GM21619 (cell line): Measurements from ENCODE around the gene SLC46A2.

Source experiments
- ATAC-seq: cut with Tn5 transposase; IDR thresholded peaks from one replicate; pipeline ENCODE4 v1.9.1; 2021; ENCODE audit not compliant: unreplicated experiment

SLC46A2 gene, protein sequence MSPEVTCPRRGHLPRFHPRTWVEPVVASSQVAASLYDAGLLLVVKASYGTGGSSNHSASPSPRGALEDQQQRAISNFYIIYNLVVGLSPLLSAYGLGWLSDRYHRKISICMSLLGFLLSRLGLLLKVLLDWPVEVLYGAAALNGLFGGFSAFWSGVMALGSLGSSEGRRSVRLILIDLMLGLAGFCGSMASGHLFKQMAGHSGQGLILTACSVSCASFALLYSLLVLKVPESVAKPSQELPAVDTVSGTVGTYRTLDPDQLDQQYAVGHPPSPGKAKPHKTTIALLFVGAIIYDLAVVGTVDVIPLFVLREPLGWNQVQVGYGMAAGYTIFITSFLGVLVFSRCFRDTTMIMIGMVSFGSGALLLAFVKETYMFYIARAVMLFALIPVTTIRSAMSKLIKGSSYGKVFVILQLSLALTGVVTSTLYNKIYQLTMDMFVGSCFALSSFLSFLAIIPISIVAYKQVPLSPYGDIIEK

DNA sequence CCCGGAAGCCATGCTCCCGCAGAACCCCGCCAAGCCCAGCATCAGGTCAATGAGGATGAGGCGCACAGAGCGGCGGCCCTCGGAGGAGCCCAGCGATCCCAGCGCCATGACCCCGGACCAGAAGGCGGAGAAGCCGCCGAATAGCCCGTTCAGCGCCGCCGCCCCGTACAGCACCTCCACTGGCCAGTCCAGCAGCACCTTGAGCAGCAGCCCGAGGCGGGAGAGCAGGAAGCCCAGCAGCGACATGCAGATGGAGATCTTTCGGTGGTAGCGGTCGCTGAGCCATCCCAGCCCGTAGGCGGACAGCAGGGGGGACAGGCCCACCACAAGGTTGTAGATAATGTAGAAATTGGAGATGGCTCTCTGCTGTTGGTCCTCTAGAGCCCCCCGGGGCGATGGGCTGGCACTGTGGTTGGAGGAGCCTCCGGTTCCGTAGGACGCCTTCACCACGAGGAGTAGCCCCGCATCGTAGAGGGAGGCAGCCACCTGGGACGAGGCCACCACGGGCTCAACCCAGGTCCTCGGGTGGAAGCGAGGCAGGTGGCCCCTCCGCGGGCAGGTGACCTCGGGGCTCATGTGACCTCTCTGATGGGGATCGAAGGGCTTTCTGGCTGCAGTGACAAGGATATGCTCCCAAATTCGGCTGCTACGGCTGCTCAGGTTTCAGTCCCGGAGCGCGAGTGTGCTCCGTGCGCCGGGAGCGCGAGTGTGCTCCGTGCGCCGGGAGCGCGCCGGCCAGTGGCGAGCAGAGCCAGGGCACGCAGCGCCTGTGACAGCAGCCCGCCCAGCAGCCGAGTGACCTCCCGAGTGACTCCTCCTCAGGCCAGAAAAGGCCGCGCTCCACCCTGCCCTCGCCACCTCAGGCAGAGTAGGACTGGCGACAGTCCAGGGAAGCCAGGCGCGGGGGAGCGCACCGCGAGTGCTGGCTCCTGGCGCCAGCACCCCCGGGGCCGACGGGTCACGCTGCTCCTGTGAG is at the start of gene SLC46A2:
TSS of gene SLC46A2 (minus strand) at position 771 of the 976 bp plus-strand sequence. CDS start at position 576, 195 bp downstream.
- ATAC-seq = no peak

- ATAC-seq = no peak
Observed at GRCh38 chr9:112939418-112939817, 48.7 kb upstream of the SLC46A2 start.

DNA sequence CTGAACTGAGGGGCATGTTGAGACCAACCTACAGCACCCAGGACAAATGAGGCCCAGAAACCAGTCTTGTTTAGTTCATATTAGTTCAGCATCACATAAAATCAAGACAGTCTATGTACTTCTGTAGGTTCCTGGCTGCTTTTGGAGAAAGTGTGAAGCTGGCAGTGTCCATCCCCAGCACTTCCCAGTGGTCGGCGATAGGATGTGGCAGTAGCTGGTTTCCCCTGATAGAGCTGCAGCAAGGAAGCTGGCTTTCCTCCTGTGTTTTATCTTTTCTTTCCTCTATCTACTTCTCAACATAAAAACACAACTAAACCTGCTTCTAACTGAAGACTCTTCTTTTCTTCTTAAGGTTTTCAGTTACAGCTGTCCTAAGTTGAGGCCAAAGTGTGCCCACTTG is 43.0 kb upstream of the SLC46A2 start:
- no peak for ATAC-seq

GRCh38 chr9:112925058-112925641 is 34.5 kb upstream of the SLC46A2 start:
- ATAC-seq = no peak

DNA sequence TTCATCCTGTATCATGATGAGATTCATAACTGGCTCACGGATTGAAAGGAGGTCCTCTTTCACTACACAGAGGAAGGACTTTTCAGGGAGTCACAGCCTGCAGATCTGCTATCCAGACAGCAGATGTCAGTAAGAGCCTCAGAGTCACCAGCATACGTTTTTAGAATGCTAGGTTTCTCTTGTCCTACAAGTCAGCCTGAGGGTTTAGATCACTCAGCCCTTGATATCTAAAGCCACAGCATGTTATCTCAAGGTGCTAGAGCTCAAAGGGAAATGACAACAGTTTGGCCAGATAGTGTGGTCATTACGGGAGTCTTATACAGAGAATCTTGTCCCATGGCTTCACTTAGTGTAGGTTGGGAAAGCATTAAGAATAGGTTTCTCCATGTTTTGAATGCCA is 30.9 kb upstream of the SLC46A2 start:
- peak; percentile 60 for ATAC-seq

GRCh38 chr9:112917987-112918362 is 27.3 kb upstream of the SLC46A2 start:
- no peak for ATAC-seq

- no peak for ATAC-seq
Observed at GRCh38 chr9:112917047-112917986, 26.6 kb upstream of the SLC46A2 start.

GRCh38 chr9:112914524-112914923 is 23.8 kb upstream of the SLC46A2 start:
- ATAC-seq = no peak

DNA sequence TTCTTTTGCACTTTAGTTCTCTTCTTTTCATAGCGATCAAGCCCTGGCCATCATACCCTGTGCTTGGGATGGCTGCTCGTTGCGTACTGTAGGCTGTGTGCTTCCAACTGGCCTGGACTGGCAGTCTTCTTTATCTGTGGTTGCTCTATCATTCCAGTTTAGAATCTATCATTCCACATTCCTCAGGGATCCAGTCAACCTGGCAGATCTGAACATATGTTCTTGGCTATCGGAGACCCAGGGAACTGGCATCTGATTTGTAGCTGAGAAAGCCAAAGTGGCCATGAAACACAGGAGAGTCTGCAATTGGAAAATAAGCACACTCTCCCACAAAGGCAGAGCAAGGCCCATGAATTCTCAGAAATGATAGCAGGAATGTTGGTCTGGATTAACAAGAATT is 22.6 kb upstream of the SLC46A2 start:
- ATAC-seq = no peak

- ATAC-seq = no peak
Observed at GRCh38 chr9:112912636-112913035, 22.0 kb upstream of the SLC46A2 start.

GRCh38 chr9:112911736-112912135 is 21.1 kb upstream of the SLC46A2 start:
- ATAC-seq = no peak

GRCh38 chr9:112905084-112905483 is 14.4 kb upstream of the SLC46A2 start:
- no peak for ATAC-seq

GRCh38 chr9:112900901-112901300 is 10.2 kb upstream of the SLC46A2 start:
- ATAC-seq = no peak

DNA sequence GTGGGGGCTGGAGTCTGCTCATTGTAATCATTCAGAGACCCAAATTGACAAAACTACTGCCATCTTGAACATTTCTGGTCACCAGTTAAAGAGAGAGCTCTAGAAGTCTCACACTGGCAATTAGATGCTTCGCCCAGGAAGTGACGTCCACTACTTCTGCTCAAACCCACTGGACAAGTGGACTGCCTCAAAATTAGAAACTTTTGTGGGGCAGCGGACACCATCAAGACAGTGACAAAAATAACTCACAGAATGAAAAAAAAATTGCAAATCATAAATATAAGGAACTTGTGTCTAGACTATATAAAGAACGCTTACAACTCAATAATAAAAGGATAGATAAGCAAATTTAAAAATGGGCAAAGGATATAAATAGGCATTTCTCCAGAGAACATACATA is 9.8 kb upstream of the SLC46A2 start:
- ATAC-seq = no peak

DNA sequence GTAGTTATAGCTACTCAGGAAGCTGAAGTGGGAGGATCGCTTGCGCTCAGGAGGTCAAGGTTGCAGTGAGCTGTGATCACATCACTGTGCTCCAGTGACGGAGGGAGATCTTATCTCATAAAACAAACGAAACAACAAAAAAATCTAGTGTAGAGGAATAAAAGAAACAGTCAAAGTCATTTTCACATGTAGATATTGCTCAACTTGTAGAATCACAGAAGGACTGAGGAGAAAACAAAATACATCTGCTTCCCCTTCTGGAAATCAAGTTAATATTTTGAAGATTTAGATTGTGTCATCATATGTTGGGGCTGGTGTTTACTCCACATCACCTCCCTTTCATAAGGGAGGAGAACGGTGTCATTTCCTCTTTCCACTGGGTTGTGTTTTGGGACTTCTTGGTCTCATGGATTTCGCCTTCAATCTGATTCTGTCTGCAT is 8.2 kb upstream of the SLC46A2 start:
- ATAC-seq = no peak

DNA sequence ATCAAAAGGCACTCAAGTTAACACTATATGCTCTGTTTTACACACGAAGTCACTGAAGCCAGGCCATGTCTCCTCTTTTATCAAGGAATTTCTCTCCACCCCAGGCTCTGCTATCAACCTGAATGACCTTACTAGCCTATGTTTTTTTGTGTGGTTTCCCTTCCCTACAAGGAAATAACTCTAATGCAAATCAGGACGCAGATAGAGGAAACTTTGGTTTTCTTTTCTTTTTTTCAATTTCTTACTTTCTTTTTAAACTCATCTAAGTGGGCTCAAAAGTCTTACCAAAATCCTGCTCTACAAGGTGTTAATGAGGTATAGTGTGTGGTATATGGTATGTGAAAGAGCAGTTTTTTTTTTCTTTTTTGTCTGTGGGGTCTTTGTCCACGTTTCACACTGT is 5.5 kb upstream of the SLC46A2 start:
- no peak for ATAC-seq

- no peak for ATAC-seq
Observed at GRCh38 chr9:112894699-112895098, 4.0 kb upstream of the SLC46A2 start.

GRCh38 chr9:112894041-112894440 is 3.4 kb upstream of the SLC46A2 start:
- no peak for ATAC-seq

DNA sequence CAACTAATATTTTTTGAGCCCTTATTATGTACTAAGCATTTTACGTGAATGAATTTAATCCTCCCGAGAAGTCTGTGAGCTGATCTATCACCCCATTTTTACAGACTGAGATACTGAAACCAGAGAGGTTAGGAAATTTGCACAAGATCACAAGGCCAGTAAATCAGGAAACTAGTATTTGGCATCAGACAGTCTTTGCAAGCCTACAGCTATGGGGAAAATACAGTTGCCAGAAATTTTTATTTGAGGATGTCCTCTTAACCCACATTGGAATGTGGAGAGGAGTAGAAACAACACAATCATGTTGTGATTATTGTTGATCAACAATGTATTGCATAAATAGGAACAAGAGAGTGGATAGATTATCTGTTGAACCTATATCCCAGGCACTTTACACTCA is 2.3 kb upstream of the SLC46A2 start:
- no peak for ATAC-seq

GRCh38 chr9:112891521-112891920 is 845 bp upstream of the SLC46A2 start:
- ATAC-seq = no peak
